ENCODE results near the gene CDK5.

The CDK5 gene

DNA sequence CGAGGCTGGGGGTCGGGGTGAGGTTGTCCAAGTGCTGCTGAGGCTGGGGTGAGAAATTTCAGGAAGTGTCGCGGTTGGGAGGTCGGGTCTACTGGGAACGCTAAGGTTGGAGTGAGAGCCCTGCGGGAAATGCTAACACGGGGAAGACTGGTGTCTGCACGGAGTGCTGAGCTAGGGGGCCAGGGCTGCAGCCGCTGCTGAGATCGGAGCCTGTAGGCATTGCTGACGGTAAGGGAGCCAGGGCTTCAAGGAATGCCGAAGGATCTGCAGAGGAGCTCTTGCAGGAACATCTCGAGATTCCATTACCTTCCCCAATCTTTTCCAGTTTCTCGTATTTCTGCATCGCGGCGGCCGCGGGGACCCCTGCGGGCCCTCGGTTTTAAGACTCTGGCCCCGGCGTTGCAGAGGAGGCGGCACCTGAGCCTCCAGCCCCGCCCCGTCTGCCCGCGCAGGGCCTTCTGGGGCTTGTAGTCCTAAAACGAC, at the start of gene CDK5:
Gene CDK5, minus strand, starts transcription at position 392 of the 483 bp plus-strand sequence. Its CDS starts 49 bp downstream, at position 343.
- Histone ChIP-seq H3K9me3 (ENCODE audit: control insufficient read depth, low read length) (no peaks in the 10 kb centered on the region), H3K4me1 (ENCODE audit: control insufficient read depth, insufficient read depth, low read length) (peaks cover 42% of the 10 kb centered on the region), H3K9ac (ENCODE audit: low read length) (peak within 1 kb of the TSS; percentile 92), H3K4me3 (ENCODE audit: low read length) (peak within 1 kb of the TSS; percentile 94), H3K27me3 (replicated peaks; ENCODE audit: control insufficient read depth, insufficient read depth, low read length) (no peaks in the 10 kb centered on the region), H3K36me3 (ENCODE audit: control insufficient read depth, insufficient read depth, low read length, severe bottlenecking) (no peaks in the 10 kb centered on the region)
- DNase-seq (ENCODE audit: low read depth) = no peak

DNA sequence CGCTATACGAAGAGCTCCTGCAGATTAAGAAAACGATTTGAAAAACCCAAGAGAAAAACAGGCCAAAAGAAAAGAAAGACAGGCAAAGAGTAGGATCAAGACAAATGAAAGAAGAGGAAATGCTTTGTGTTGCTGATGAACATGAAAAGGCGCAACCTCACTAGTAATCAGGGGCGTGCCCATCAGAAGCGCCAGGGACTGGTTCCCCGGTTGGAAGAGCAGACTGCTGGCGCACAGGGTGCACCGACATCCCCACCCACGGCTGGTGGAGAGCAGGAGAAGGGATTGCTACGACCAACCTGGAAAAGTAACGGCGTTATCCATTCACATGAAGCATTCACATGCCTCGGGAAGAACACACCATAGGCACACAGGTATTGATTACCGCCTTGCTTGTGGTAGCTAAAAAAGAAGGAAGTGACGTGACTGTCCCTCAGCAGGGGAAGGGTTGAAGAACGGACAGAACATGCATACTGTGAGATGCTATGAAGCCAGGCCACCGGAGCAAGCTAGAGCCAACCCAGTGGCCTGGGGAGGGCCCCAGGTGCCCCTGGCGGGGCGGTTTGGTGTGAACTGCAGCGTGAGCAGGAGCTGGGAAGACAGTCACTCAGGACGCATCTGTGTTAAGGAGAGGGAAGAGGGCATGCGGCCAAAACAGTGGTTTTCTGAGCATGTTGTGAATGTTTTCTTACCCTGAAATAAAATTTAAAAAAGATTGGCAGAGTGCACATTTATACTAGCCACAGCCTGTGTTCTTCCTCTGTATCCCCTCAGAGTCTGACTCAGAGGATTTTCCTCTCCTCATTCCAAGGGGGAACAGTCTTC, 46.9 kb upstream of the CDK5 start:
- Histone ChIP-seq H3K9ac (ENCODE audit: low read length) (no peak overlapping the region), H3K36me3 (ENCODE audit: control insufficient read depth, insufficient read depth, low read length, severe bottlenecking) (peaks cover 9% of the 10 kb centered on the region), H3K9me3 (ENCODE audit: control insufficient read depth, low read length) (no peaks in the 10 kb centered on the region), H3K4me3 (ENCODE audit: low read length) (no peak overlapping the region), H3K27me3 (replicated peaks; ENCODE audit: control insufficient read depth, insufficient read depth, low read length) (no peaks in the 10 kb centered on the region), H3K4me1 (ENCODE audit: control insufficient read depth, insufficient read depth, low read length) (peaks cover 18% of the 10 kb centered on the region)
- peak; percentile 70 for DNase-seq (ENCODE audit: low read depth)

DNA sequence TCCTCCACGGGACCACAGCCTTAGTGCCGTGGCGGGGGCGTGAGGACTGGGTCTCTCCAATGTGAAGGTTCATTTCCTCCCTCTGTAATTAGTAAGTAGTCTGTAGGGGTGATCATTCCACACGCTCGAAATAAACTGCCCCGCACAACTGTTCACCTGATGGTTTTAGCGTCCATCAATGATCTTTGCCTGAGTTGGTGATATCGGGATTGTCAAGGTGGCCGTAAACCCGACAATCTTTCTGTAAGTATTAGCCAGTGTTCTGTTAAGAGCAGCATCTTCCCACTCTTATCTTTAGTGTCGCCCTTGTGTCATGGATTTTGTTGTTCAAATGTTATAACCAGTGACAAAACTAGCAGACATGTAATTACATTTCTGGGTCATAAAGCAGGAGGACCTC, 46.3 kb upstream of the CDK5 start:
- Histone ChIP-seq H3K27me3 (replicated peaks; ENCODE audit: control insufficient read depth, insufficient read depth, low read length) (no peaks in the 10 kb centered on the region), H3K4me1 (ENCODE audit: control insufficient read depth, insufficient read depth, low read length) (peaks cover 12% of the 10 kb centered on the region), H3K9ac (ENCODE audit: low read length) (no peak overlapping the region), H3K4me3 (ENCODE audit: low read length) (no peak overlapping the region), H3K9me3 (ENCODE audit: control insufficient read depth, low read length) (no peaks in the 10 kb centered on the region), H3K36me3 (ENCODE audit: control insufficient read depth, insufficient read depth, low read length, severe bottlenecking) (peaks cover 9% of the 10 kb centered on the region)
- DNase-seq (ENCODE audit: low read depth) = no peak

DNA sequence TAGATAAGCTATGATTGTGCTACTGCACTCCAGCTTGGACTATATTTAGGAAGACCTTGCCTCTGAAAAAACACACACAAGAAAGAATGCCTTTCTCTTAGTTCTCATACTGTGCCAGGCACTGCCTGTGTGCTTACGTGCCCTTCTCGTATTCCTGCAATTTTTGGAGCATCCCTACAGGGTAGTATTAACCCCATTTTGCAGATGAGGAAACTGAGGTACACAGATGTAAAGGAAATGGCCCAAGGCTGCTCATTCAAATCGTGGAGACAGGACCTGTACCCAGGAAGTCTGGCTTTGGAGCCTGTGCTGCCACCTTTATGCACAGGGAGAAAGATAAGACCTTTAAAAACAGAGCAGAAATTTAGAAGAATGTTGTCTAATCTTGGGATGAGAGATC, 45.3 kb upstream of the CDK5 start:
- Histone ChIP-seq H3K4me1 (ENCODE audit: control insufficient read depth, insufficient read depth, low read length) (peaks cover 12% of the 10 kb centered on the region), H3K9me3 (ENCODE audit: control insufficient read depth, low read length) (no peaks in the 10 kb centered on the region), H3K9ac (ENCODE audit: low read length) (no peak overlapping the region), H3K36me3 (ENCODE audit: control insufficient read depth, insufficient read depth, low read length, severe bottlenecking) (peaks cover 11% of the 10 kb centered on the region), H3K27me3 (replicated peaks; ENCODE audit: control insufficient read depth, insufficient read depth, low read length) (no peaks in the 10 kb centered on the region), H3K4me3 (ENCODE audit: low read length) (no peak overlapping the region)
- no peak for DNase-seq (ENCODE audit: low read depth)

DNA sequence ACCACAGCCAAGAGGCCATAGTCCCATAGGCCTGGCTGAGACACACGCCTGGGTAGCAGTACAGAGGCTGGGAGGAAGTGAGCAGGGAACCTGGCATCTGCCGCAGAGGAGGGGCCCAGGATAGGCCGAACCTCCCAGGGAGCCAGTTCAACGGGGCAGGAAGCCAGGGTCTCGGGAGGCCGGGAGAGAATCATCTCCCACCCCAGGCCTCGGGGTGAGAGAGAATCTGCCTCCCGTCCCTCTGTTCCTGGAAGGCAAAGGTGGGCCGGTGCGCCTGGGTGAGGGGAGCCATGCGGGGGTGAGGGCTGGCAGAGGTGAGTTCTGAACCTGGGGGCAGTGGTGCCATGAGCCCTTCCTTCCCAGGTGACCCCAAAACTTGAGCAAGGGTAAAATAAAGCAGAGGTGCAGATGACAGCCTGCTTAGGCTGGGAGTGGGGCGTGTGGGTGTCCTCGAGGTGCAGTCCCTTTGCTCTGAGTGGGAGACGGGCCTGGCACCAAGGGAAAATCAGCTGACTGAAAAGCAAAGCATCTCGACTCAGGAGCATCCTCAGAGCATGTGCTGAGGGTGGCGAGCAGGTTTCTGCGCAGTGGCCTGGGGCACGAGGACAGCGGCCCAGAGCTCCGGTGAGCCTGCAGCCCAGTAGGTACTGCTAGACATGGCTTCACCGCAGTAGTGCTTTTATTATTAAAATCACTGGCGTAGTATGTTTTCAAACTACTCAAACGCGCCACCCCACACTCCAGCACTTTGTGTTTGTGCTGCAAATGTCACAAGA, 44.1 kb upstream of the CDK5 start:
- Histone ChIP-seq H3K9ac (ENCODE audit: low read length) (no peak overlapping the region), H3K27me3 (replicated peaks; ENCODE audit: control insufficient read depth, insufficient read depth, low read length) (no peaks in the 10 kb centered on the region), H3K4me1 (ENCODE audit: control insufficient read depth, insufficient read depth, low read length) (peaks cover 12% of the 10 kb centered on the region), H3K36me3 (ENCODE audit: control insufficient read depth, insufficient read depth, low read length, severe bottlenecking) (peaks cover 13% of the 10 kb centered on the region), H3K4me3 (ENCODE audit: low read length) (no peak overlapping the region), H3K9me3 (ENCODE audit: control insufficient read depth, low read length) (no peaks in the 10 kb centered on the region)
- no peak for DNase-seq (ENCODE audit: low read depth)

DNA sequence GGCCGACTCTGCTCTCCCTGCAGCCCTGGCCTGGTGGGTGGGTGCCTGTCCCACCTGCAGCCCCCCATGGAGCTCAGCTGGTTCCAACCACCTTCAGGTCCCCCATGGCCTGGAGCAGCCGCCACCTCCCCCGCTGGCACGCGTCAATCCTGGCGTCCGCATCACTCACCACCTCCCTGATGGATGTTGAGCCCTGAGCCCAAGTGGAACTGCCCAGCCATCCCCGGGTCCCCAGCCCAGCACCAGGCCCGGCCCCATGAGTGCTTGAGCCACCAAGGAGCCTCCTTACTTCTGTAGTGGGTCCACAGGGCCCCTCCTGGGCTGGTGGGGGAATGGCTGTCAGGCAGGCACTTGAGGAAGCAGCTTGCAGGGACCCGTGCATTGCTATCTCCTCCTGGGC, 43.2 kb upstream of the CDK5 start:
- no peak for DNase-seq (ENCODE audit: low read depth)
- Histone ChIP-seq H3K9me3 (ENCODE audit: control insufficient read depth, low read length) (no peaks in the 10 kb centered on the region), H3K4me3 (ENCODE audit: low read length) (no peak overlapping the region), H3K9ac (ENCODE audit: low read length) (no peak overlapping the region), H3K4me1 (ENCODE audit: control insufficient read depth, insufficient read depth, low read length) (peaks cover 12% of the 10 kb centered on the region), H3K27me3 (replicated peaks; ENCODE audit: control insufficient read depth, insufficient read depth, low read length) (no peaks in the 10 kb centered on the region), H3K36me3 (ENCODE audit: control insufficient read depth, insufficient read depth, low read length, severe bottlenecking) (peaks cover 8% of the 10 kb centered on the region)

DNA sequence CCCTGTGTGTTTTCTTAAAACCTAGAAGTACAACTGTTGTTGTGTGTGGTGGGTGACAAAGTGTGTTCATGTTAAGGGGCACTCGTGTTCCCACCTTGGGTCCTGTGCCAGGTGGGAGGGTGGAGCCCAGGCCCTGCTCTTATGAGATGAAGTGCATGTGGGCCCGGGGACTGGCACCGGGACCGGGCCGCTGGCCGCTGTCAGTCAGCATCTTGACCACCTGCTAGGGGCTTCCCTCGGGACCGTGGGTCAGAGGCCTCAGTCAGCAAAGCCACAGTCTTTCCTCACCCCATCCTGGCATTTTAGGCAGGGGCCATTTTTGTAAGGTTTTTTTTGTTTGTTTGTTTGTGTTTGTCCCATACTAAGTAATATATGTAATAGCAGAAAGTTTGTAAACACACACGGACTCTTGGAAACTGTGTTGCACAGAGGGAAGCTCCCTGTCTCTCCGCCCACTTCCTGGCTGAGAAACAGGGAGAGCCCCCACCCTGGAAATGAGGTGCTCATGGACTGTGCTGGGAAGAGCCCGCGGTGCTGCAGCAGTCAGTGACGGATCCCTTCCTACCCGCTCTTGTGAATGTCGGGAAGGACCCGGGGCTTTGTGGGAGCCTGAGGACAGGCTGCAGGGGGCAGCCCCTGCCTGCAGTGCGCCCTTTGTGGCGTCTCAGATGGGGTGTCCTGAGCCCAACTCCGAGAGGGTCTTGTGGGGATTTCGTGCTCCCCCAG, 42.0 kb upstream of the CDK5 start:
- Histone ChIP-seq H3K36me3 (ENCODE audit: control insufficient read depth, insufficient read depth, low read length, severe bottlenecking) (peaks cover 5% of the 10 kb centered on the region), H3K4me1 (ENCODE audit: control insufficient read depth, insufficient read depth, low read length) (peaks cover 10% of the 10 kb centered on the region), H3K27me3 (replicated peaks; ENCODE audit: control insufficient read depth, insufficient read depth, low read length) (no peaks in the 10 kb centered on the region), H3K9ac (ENCODE audit: low read length) (no peak overlapping the region), H3K4me3 (ENCODE audit: low read length) (no peak overlapping the region), H3K9me3 (ENCODE audit: control insufficient read depth, low read length) (no peaks in the 10 kb centered on the region)
- DNase-seq (ENCODE audit: low read depth) = no peak

DNA sequence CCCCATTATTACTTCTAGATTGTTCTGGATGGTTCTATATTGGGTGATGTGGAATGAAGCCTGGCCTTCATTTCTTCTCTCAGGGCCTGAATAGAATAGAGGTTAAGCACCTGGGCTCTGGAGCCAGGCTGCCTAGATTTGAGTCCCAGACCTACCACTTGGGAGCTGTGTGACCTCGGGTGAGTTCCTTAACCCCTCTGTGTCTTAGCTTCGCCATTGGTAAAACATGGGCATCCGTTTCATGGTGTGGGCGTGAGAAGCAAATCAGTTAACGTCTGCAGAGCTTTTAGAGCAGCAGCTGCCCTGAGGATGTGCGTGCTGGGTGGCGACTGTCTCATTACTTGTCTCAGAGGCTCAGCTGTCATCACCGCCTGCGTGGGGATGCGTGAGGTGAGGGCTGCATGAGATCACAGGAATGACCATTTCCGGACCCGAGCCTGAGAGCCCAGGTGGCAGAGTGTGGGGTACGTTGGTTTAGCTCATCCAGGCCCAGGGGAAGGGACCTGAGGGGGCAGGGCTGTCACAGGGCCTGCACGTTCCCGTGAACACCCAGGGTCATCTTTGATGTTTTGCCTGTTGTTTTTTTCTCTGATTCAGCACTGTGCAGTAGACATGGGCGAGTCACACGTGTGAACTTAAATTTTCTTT, 38.3 kb upstream of the CDK5 start:
- no peak overlapping the region for H3K9ac ChIP-seq (ENCODE audit: low read length)
- H3K27me3 ChIP-seq (replicated peaks; ENCODE audit: control insufficient read depth, insufficient read depth, low read length) = no peaks in the 10 kb centered on the region
- peaks cover 37% of the 10 kb centered on the region for H3K4me1 ChIP-seq (ENCODE audit: control insufficient read depth, insufficient read depth, low read length)
- no peak for DNase-seq (ENCODE audit: low read depth)
- H3K36me3 ChIP-seq (ENCODE audit: control insufficient read depth, insufficient read depth, low read length, severe bottlenecking) = peaks cover 3% of the 10 kb centered on the region
- H3K9me3 ChIP-seq (ENCODE audit: control insufficient read depth, low read length) = no peaks in the 10 kb centered on the region
- H3K4me3 ChIP-seq (ENCODE audit: low read length) = no peak overlapping the region

DNA sequence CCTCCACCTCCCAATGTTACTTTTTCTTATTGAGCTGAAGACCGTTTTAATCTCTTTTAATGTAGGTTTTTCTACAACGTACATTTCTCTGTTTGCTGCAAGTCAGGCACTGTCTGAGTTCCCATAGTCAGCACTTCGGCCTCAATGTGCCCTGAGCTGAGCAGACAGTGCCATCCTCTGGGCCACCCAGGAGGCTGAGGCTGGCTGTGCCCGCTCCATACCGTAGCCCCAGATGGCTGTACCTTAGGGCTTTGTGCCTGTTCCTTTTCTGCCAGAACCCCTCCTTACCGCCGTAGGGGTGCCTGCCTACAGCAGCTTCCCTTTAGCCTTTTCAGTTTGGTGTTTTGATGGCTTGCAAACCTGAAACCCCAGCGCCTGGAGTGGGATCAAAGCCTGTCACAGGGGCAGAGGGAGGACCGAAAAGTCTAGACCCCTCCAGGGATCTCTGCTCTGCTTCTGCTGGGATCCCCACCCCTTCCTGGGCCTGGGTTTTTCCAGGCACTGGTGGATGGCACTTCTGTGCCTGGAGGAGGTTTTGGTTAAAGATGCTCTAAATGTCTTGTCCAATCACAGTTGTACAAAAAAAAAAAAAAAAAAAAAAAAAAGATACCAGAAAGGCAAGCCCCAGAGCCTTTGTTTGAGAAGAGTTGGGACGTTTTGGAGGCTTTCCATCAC, 37.6 kb upstream of the CDK5 start:
- H3K27me3 ChIP-seq (replicated peaks; ENCODE audit: control insufficient read depth, insufficient read depth, low read length) = no peaks in the 10 kb centered on the region
- H3K4me3 ChIP-seq (ENCODE audit: low read length) = no peak overlapping the region

DNA sequence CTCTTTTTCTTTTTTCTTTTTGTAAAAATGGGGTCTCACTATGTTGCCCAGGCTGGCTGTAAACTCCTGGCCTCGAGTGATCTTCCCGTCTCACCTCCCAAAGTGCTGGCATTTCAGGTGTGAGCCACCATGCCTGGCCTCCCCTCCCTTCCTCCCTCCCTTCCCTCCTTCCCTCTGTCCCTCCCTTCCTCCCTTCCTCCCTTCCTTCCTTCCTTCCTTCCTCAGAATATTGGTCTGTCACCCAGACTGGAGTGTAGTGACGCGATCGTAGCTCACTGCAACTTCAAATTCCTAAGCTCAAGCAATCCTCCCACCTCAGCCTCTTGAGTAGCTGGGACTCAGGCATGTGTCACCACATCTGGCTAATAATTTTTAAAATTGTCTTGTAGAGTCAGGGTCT, 37.0 kb upstream of the CDK5 start:
- no peak for DNase-seq (ENCODE audit: low read depth)
- Histone ChIP-seq H3K9ac (ENCODE audit: low read length) (no peak overlapping the region), H3K36me3 (ENCODE audit: control insufficient read depth, insufficient read depth, low read length, severe bottlenecking) (peaks cover 3% of the 10 kb centered on the region), H3K4me3 (ENCODE audit: low read length) (no peak overlapping the region), H3K4me1 (ENCODE audit: control insufficient read depth, insufficient read depth, low read length) (peaks cover 49% of the 10 kb centered on the region), H3K9me3 (ENCODE audit: control insufficient read depth, low read length) (no peaks in the 10 kb centered on the region), H3K27me3 (replicated peaks; ENCODE audit: control insufficient read depth, insufficient read depth, low read length) (no peaks in the 10 kb centered on the region)

More for the DNA sequence above, 37.6 kb upstream of the CDK5 start:
- Histone ChIP-seq H3K9ac (ENCODE audit: low read length) (no peak overlapping the region), H3K36me3 (ENCODE audit: control insufficient read depth, insufficient read depth, low read length, severe bottlenecking) (peaks cover 3% of the 10 kb centered on the region), H3K9me3 (ENCODE audit: control insufficient read depth, low read length) (no peaks in the 10 kb centered on the region), H3K4me1 (ENCODE audit: control insufficient read depth, insufficient read depth, low read length) (peaks cover 43% of the 10 kb centered on the region)
- DNase-seq (ENCODE audit: low read depth) = no peak
